Fibroblast of skin of scalp (primary cell): ENCODE results near the gene STK26.
"Not testable (repeated sequence)": the region's sequence is repeated elsewhere in the genome, so short reads cannot be mapped to it uniquely, and the experiment has no call there.

Experiments
- DNase-seq: peaks from one replicate; pipeline ENCODE4 v3.0.0-alpha.2; 2013

STK26 gene

GRCh38 chrX:132094164-132094563 lies 71.1 kb downstream of the STK26 start:
- DNase-seq: peak; percentile 8

GRCh38 chrX:132098704-132099103 lies 75.6 kb downstream of the STK26 start:
- DNase-seq: not testable (repeated sequence)

- DNase-seq: no peak
These were observed 78.1 kb downstream of the STK26 start for GRCh38 chrX:132101206-132101605.

- no peak for DNase-seq
These were observed 78.7 kb downstream of the STK26 start for GRCh38 chrX:132101799-132102198.

GRCh38 chrX:132107291-132107690 lies 84.2 kb downstream of the STK26 start:
- DNase-seq: no peak

- DNase-seq: no peak
These were observed 91.5 kb downstream of the STK26 start for GRCh38 chrX:132114607-132115006.

- DNase-seq: no peak
These were observed 92.7 kb downstream of the STK26 start for GRCh38 chrX:132115792-132116191.

- no peak for DNase-seq
These were observed 95.3 kb downstream of the STK26 start for GRCh38 chrX:132118358-132118757.

GRCh38 chrX:132119283-132119682 lies 96.2 kb downstream of the STK26 start:
- DNase-seq: no peak

GRCh38 chrX:132119821-132120515 lies 96.9 kb downstream of the STK26 start:
- DNase-seq: no peak

GRCh38 chrX:132120913-132121312 lies 97.8 kb downstream of the STK26 start:
- DNase-seq: no peak
